Measurements from ENCODE around the gene MAD2L1BP. TPM values are rescaled to one million over a fixed set of nuclear protein-coding genes. Genes with fewer than 3 reads are reported as not detected.

The MAD2L1BP gene, protein sequence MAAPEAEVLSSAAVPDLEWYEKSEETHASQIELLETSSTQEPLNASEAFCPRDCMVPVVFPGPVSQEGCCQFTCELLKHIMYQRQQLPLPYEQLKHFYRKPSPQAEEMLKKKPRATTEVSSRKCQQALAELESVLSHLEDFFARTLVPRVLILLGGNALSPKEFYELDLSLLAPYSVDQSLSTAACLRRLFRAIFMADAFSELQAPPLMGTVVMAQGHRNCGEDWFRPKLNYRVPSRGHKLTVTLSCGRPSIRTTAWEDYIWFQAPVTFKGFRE
- 20.8 and 23.3 TPM in 2 replicates for total RNA-seq

DNA sequence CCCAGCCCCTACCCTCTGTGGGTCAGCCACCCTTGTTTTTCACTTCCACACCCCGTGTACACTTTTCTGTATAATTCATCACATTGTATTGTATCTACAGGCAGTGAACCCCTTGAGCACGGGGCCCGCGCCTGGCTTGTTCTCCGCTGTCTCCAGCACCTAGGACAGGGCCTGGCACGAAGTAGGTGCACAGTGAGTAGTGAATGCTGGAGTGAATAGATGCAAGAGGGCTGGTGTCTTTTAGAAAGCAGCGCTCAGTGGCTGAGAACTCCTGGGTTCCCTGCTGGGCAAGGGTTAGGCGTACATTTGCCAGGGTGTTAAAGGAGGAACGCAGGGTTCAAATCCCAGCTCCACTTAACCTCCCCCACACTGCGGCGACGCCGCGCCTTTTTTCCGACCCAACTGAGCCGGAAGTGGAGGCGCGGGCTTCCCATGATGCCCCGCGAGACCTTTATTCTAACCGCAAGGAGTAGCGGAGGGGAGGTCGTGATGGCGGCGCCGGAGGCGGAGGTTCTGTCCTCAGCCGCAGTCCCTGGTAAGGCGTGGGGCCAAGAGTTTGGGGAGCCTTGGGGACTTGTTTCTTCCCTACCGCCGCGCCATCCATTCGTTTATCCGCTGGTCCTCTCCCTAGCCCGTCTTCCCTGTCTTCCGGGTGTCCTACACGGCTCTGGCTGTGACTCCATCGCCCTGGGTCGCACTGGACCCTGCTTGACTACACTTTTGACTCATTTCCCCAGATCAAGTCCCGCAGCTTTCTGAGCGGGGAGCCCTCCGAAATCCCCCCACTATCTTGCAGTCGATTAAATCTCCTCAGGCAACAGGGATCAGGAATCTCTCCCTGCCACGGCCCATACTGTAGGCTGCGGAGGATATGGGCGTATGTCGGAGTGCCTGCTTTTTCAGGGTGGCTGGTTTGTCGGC is at the start of gene MAD2L1BP:
MAD2L1BP (plus strand) TSS at position 454 of the 921 bp plus-strand sequence; CDS start at position 490, 36 bp downstream.

DNA sequence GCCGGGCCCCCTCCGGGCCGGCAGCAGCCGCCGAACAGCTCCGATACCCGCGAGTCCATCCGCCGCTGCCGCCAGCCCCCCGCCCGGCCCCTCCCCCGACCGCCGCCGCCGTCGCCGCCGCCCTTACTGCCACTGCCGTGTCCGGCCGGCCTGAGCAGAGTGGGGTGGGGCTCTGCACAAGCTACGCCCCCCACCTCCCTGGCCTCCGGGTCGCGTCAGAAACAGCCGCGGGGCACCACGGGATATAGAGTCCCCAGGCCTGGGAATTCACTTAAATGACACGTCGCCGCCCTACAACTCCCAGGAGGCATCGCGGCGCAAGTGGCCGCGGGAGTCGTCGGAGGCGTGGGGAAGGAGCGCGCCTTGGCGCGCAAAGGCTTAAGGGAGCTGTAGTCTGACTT is 6.5 kb upstream of the MAD2L1BP start, which contains the start of gene GTPBP2:
GTPBP2 (minus strand) TSS at position 161 of the 401 bp plus-strand sequence; CDS start at position 59, 102 bp downstream.

DNA sequence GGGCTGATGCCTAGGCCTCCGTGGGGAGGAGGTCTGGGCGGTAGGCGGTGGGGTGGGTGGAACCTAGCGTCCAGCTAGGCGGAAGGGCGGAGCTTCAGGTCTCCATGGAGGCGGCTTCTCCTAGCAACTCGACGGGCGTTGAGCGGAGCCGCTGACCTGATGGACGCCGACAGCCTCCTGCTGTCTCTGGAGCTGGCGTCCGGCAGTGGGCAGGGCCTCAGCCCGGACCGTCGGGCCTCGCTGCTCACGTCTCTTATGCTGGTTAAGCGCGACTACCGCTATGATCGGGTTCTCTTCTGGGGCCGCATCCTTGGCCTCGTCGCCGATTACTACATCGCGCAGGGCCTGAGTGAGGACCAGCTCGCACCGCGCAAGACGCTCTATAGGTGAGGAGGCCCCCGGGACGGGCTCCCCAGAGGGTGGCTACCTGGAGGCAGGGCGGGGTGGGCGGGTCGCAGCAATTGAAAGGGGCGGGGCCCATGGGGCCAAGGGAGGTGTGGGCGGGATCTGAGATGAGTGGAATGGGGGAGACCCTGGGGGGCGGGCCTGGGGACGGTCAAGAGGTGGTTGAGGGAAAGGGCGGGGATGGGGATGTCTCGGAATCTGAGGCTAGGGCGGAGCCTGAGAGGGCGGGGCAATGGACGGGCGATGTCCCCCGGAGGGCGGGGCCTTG is 9.4 kb downstream of the MAD2L1BP start, which contains the start of gene RSPH9:
RSPH9 (plus strand) TSS at position 97 of the 673 bp plus-strand sequence; CDS start at position 160, 63 bp downstream.

DNA sequence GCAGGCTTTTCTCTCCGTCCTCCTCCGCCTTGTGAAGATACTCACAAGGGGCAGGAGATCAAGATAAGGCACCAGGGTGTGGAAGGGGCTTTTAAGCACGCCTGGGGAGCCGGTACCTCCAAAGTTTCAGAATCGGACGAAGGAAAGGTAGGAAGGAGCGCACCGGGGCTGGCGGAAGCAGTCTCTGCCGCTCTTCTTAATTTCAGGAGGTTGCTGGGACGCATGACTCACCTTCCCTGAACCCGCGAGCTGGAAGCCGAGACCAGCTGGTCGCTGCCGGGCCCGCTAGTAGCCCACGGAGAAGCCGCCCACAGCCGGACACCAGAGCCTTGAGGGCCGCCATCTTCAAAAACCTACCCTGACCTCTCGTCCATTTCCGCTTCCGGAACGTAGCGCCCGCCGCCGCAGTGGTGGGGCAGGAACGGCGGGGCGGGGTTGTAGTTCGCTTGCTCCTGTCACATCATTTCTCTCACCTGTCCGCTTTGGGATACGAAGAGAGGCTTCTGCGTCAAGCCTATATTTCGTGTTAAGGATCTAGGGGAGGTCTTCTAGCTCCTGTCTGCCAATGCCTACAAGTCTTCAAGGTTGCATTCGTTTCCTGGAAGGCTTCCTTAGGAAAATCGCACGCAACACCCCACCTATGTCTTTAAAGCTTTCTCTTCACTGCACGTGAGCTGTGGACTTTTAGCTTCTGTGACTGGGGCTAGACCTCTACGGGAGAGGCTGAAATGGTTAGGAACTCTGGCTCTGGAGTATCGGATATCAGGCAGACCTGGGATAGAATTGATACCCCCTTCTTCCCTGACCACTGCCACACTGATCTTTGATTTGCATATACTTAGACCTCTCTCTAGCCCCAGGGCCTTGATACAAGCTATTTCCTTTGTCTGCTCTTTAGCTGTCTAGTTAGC is 52.1 kb downstream of the MAD2L1BP start, which contains the start of gene MRPS18A:
MRPS18A (minus strand) TSS at position 355 of the 911 bp plus-strand sequence; CDS start at position 343, 12 bp downstream.

Other genes with a start within 250 kb of the MAD2L1BP start
- gene ABCC10, start 208.3 kb upstream of the MAD2L1BP start, total RNA-seq = 12.0 and 22.3 TPM in 2 replicates
- gene DLK2, start 180.3 kb upstream of the MAD2L1BP start, total RNA-seq = 2.8 and 4.8 TPM in 2 replicates
- gene TJAP1, start 158.3 kb upstream of the MAD2L1BP start, total RNA-seq = 7.2 and 12.4 TPM in 2 replicates
- gene LRRC73, start 125.5 kb upstream of the MAD2L1BP start, total RNA-seq = 0.14 and 0.34 TPM in 2 replicates
- gene YIPF3, start 118.9 kb upstream of the MAD2L1BP start, total RNA-seq = 62.2 and 68.1 TPM in 2 replicates
- gene POLR1C, start 118.8 kb upstream of the MAD2L1BP start, total RNA-seq = 35.3 and 42.4 TPM in 2 replicates
- gene XPO5, start 59.8 kb upstream of the MAD2L1BP start, total RNA-seq = 52.8 and 64.6 TPM in 2 replicates
- 29.7 and 32.3 TPM in 2 replicates for gene POLH, start 59.7 kb upstream of the MAD2L1BP start, total RNA-seq
- gene GTPBP2, start 6.6 kb upstream of the MAD2L1BP start, total RNA-seq = 135 and 216 TPM in 2 replicates
- gene RSPH9, start 9.2 kb downstream of the MAD2L1BP start, total RNA-seq = under 0.01 and 0.07 TPM in 2 replicates
- 41.3 and 71.1 TPM in 2 replicates for gene MRPS18A, start 52.0 kb downstream of the MAD2L1BP start, total RNA-seq
- 459 and 779 TPM in 2 replicates for gene VEGFA, start 134.4 kb downstream of the MAD2L1BP start, total RNA-seq